GM23338 (cell line): ENCODE measurements around the gene DOP1B. TPM values are rescaled to one million over a fixed set of nuclear protein-coding genes. Genes with fewer than 3 reads are reported as not detected.

Source experiments
- ATAC-seq: fragments of 200-7000 bp; cut with Tn5 transposase; 3 replicates; pipeline ENCODE4 v1.9.1; 2020
- DNase-seq: peaks from one replicate; pipeline ENCODE4 v3.0.0-alpha.2; 2015; ENCODE audit warnings: low spot score
- H2AFZ ChIP-seq: fragments of 200-600 bp; sonication (generic); 2 replicates; pipeline ENCODE4 v1.8.0; 2016; ENCODE audit warnings: antibody characterized with exemption, mild to moderate bottlenecking, moderate library complexity
- H3F3A ChIP-seq: fragments of 200-600 bp; sonication (generic); replicated peaks from 2 replicates; pipeline ENCODE4 v1.8.0; 2017; ENCODE audit warnings: antibody characterized with exemption, mixed run types, low read depth
- H3K27ac ChIP-seq: fragments of 200-600 bp; sonication (generic); 2 replicates; pipeline ENCODE4 v1.6.1; 2016; ENCODE audit warnings: low read depth
- H3K27me3 ChIP-seq: fragments of 200-600 bp; sonication (generic); 2 replicates; pipeline ENCODE4 v1.8.0; 2016; ENCODE audit warnings: mild to moderate bottlenecking, mixed run types, moderate library complexity; ENCODE audit not compliant: insufficient read depth
- H3K36me3 ChIP-seq: fragments of 200-600 bp; sonication (generic); 2 replicates; pipeline ENCODE4 v1.8.0; 2016; ENCODE audit warnings: mild to moderate bottlenecking; ENCODE audit not compliant: insufficient read depth
- H3K4me1 ChIP-seq: fragments of 200-600 bp; sonication (generic); 2 replicates; pipeline ENCODE4 v1.8.0; 2016; ENCODE audit warnings: mild to moderate bottlenecking, moderate library complexity; ENCODE audit not compliant: insufficient read depth
- H3K4me2 ChIP-seq: fragments of 200-600 bp; sonication (generic); 2 replicates; pipeline ENCODE4 v1.7.1; 2017; ENCODE audit warnings: mixed run types
- H3K4me3 ChIP-seq: fragments of 200-600 bp; sonication (generic); 2 replicates; pipeline ENCODE4 v1.6.1; 2016; ENCODE audit warnings: mixed run types
- H3K79me2 ChIP-seq: fragments of 200-600 bp; sonication (generic); replicated peaks from 2 replicates; pipeline ENCODE4 v1.8.0; 2017; ENCODE audit warnings: mild to moderate bottlenecking; ENCODE audit not compliant: insufficient read depth
- H3K9me2 ChIP-seq: fragments of 200-600 bp; sonication (generic); 2 replicates; pipeline ENCODE4 v1.8.0; 2017; ENCODE audit not compliant: insufficient read depth
- H4K20me1 ChIP-seq: fragments of 200-600 bp; sonication (generic); replicated peaks from 2 replicates; pipeline ENCODE4 v1.8.0; 2017; ENCODE audit warnings: mild to moderate bottlenecking; ENCODE audit not compliant: insufficient read depth
- H3K27ac Mint-ChIP-seq: 2 replicates; pipeline ENCODE4 v1.8.0; 2020; ENCODE audit warnings: inconsistent platforms, mild to moderate bottlenecking, moderate library complexity, mixed read lengths
- H3K27me3 Mint-ChIP-seq: 3 replicates; pipeline ENCODE4 v1.8.0; 2022; ENCODE audit warnings: low read depth, mild to moderate bottlenecking, moderate library complexity, mixed read lengths, inconsistent platforms; ENCODE audit not compliant: insufficient read depth, poor library complexity
- H3K36me3 Mint-ChIP-seq: 3 replicates; pipeline ENCODE4 v1.8.0; 2021; ENCODE audit warnings: low read depth, mild to moderate bottlenecking, inconsistent platforms, moderate library complexity, mixed read lengths
- H3K4me1 Mint-ChIP-seq: 3 replicates; pipeline ENCODE4 v1.8.0; 2020; ENCODE audit warnings: mild to moderate bottlenecking, inconsistent platforms, mixed read lengths
- H3K4me3 Mint-ChIP-seq: 3 replicates; pipeline ENCODE4 v1.8.0; 2021; ENCODE audit warnings: moderate library complexity, mild to moderate bottlenecking, inconsistent platforms, mixed read lengths
- H3K9me3 Mint-ChIP-seq: 3 replicates; pipeline ENCODE4 v1.8.0; 2020; ENCODE audit warnings: moderate library complexity, mild to moderate bottlenecking, inconsistent platforms, mixed read lengths
- CREB1 ChIP-seq: fragments of 250-450 bp; sonication (Bioruptor Pico); IDR thresholded peaks from 2 replicates; pipeline ENCODE4 v1.5.0; 2020; ENCODE audit warnings: low read depth, mild to moderate bottlenecking, moderate library complexity
- EZH2 ChIP-seq: fragments of 200-600 bp; sonication (generic); IDR thresholded peaks from one replicate; pipeline ENCODE4 v1.8.0; 2017; ENCODE audit warnings: antibody characterized with exemption, mild to moderate bottlenecking, low read depth; ENCODE audit not compliant: unreplicated experiment
- EZH2phosphoT487 ChIP-seq: fragments of 200-600 bp; sonication (generic); IDR thresholded peaks from one replicate; pipeline ENCODE4 v1.8.1; 2018; ENCODE audit warnings: antibody characterized with exemption; ENCODE audit not compliant: unreplicated experiment
- NANOG ChIP-seq: IDR thresholded peaks from 2 replicates; pipeline ENCODE4 v1.6.1; 2016; ENCODE audit warnings: antibody characterized with exemption, borderline replicate concordance
- POLR2AphosphoS5 ChIP-seq: IDR thresholded peaks from 2 replicates; pipeline ENCODE4 v1.6.1; 2016; ENCODE audit warnings: antibody characterized with exemption, low read depth
- STAT1 ChIP-seq: IDR thresholded peaks from one replicate; pipeline ENCODE4 v1.6.1; 2016; ENCODE audit warnings: antibody characterized with exemption; ENCODE audit not compliant: unreplicated experiment
- ZNF331 ChIP-seq: fragments of 250-450 bp; sonication (Bioruptor Pico); IDR thresholded peaks from 2 replicates; pipeline ENCODE4 v1.5.0; 2020; ENCODE audit warnings: low read depth, mild to moderate bottlenecking, moderate library complexity
- polyA plus RNA-seq: library from polyadenylated mRNA; unstranded; fragments of >200 nt; fragmentation: Nextera tagmentation; extraction: Ambion mirVana; gene quantifications from 2 replicates; pipeline ENCODE4 v1.2.1, GENCODE V29; 2016
- total RNA-seq: library from RNA; depleted of rRNA; stranded (reverse); fragments of >200 nt; shearing (Covaris generic); gene quantifications from 2 replicates; pipeline ENCODE4 v1.2.3, GENCODE V29; 2014
- TF ChIP-seq, protein P1 (sequence below): IDR thresholded peaks from 2 replicates; pipeline ENCODE4 v1.6.1; 2016; ENCODE audit warnings: antibody characterized with exemption

The DOP1B gene
- total and polyA plus RNA-seq, 2 experiments from 2014 or later = 4.9 to 18.0 TPM

GRCh38 chr21:36115138-36115730 is 41.4 kb upstream of the DOP1B start:
- TF ChIP-seq CREB1 (no peak), NANOG (no peak), POLR2AphosphoS5 (no peak; the same call in 1 of the 2 replicates)
- no peaks in the 10 kb centered on the region for H3K27me3 ChIP-seq
- H3K27me3 Mint-ChIP-seq = peaks cover 13% of the 10 kb centered on the region
- H2AFZ ChIP-seq = no peak overlapping the region
- H3K36me3 ChIP-seq = peaks cover 12% of the 10 kb centered on the region
- no peak overlapping the region for H3K27ac Mint-ChIP-seq
- no peak overlapping the region for H3K4me3 Mint-ChIP-seq
- H3K4me1 Mint-ChIP-seq = peaks cover 27% of the 10 kb centered on the region
- H3K4me1 ChIP-seq = peaks cover 17% of the 10 kb centered on the region
- no peak overlapping the region for H3K4me3 ChIP-seq
- H3K36me3 Mint-ChIP-seq = peaks cover 28% of the 10 kb centered on the region
- 0 out of 2 replicates have a peak overlapping the region, but pooled peaks have one; percentile 35 for H3K27ac ChIP-seq
- DNase-seq = no peak
- H3K79me2 ChIP-seq = 0 out of 2 replicates have a peak, but pooled peaks cover 3% of the 10 kb centered on the region
- H4K20me1 ChIP-seq = no peaks in the 10 kb centered on the region
- no peak overlapping the region for H3K4me2 ChIP-seq
- H3K9me2 ChIP-seq = no peaks in the 10 kb centered on the region
- peaks cover 12% of the 10 kb centered on the region for H3K9me3 Mint-ChIP-seq
- no peak for ATAC-seq
- peaks cover 28% of the 10 kb centered on the region; the same call in 1 of the 2 replicates for H3F3A ChIP-seq

DNA sequence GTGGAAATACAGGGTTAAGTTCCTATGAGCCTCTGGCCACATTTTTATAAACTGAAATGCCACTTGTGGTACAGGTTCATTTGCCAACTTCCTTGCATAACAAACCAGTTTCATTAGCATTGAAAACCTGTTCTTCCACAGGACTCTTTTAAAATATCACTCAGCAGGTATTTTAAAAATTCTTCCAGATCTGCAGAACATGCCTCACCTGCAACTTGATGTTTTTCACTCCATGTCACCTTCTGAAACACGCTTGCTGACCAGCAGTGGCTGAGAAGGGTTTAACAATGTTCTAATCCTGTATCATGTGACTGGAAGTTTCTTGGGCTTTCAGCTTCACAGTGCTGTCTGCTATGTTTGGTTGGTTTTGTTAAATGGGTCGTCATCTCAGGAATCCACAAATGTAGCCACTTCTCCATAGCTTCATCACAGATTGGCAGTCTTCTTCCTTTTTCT is 39.3 kb upstream of the DOP1B start:
- Histone ChIP-seq H3K9me2 (no peaks in the 10 kb centered on the region), H3K36me3 (no peaks in the 10 kb centered on the region), H2AFZ (no peak overlapping the region), H3K4me3 (no peak overlapping the region), H3K27me3 (no peaks in the 10 kb centered on the region), H4K20me1 (no peaks in the 10 kb centered on the region), H3F3A (peaks cover 17% of the 10 kb centered on the region; the same call in 1 of the 2 replicates), H3K4me2 (no peak overlapping the region), H3K4me1 (peaks cover 4% of the 10 kb centered on the region; the same call in 1 of the 2 replicates), H3K79me2 (no peaks in the 10 kb centered on the region), H3K27ac (no peak overlapping the region)
- peaks cover 11% of the 10 kb centered on the region for H3K27me3 Mint-ChIP-seq
- peaks cover 14% of the 10 kb centered on the region for H3K4me1 Mint-ChIP-seq
- no peak for DNase-seq
- no peak overlapping the region for H3K4me3 Mint-ChIP-seq
- TF ChIP-seq EZH2phosphoT487 = no peak
- TF ChIP-seq ZNF331 (CRISPR knock-in tag) = no peak
- no peak for TF ChIP-seq STAT1
- TF ChIP-seq, protein P1, sequence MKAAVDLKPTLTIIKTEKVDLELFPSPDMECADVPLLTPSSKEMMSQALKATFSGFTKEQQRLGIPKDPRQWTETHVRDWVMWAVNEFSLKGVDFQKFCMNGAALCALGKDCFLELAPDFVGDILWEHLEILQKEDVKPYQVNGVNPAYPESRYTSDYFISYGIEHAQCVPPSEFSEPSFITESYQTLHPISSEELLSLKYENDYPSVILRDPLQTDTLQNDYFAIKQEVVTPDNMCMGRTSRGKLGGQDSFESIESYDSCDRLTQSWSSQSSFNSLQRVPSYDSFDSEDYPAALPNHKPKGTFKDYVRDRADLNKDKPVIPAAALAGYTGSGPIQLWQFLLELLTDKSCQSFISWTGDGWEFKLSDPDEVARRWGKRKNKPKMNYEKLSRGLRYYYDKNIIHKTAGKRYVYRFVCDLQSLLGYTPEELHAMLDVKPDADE = no peak
- H3K27ac Mint-ChIP-seq = no peak overlapping the region
- peaks cover 9% of the 10 kb centered on the region for H3K9me3 Mint-ChIP-seq
- no peak for ATAC-seq
- H3K36me3 Mint-ChIP-seq = peaks cover 16% of the 10 kb centered on the region; the same call in 2 of the 3 replicates

DNA sequence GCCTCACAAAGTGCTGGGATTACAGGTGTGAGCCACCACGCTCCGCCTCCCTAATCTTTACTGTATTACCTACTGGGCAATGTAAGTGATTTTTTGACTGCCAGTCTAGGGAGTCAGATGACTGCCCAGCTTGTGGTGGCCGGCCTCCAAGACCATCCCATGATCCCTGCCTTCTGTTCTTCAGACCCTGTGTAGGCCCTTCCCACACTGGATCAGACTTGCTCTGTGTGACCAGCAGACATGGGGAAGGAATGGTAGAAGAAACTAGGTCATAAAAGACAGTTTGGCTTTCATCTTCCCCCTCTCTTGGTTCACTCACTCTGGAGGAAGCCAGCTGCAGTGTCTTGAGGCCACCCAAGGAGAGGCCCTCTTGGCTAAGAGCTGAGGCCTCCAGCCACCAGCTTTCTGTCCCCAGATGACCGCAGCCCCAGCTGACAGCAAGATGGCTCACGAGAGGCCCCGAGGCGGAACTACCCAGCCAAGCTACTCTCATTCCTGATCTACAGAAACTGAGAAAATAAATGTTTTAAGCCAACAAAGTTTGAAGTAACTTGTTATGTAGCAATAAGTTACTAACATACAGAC is 36.2 kb upstream of the DOP1B start:
- H3K36me3 Mint-ChIP-seq = peaks cover 13% of the 10 kb centered on the region; the same call in 2 of the 3 replicates
- no peaks in the 10 kb centered on the region for H3F3A ChIP-seq
- TF ChIP-seq CREB1 (no peak), EZH2 (no peak), POLR2AphosphoS5 (no peak)
- TF ChIP-seq, protein P1 = no peak
- H3K4me1 ChIP-seq = peaks cover 4% of the 10 kb centered on the region; the same call in 1 of the 2 replicates
- no peak overlapping the region for H2AFZ ChIP-seq
- H3K27ac ChIP-seq = no peak overlapping the region
- H3K9me2 ChIP-seq = no peaks in the 10 kb centered on the region
- peaks cover 4% of the 10 kb centered on the region; the same call in 2 of the 3 replicates for H3K4me1 Mint-ChIP-seq
- H3K79me2 ChIP-seq = no peaks in the 10 kb centered on the region
- no peaks in the 10 kb centered on the region for H3K27me3 ChIP-seq
- no peak for DNase-seq
- H3K4me2 ChIP-seq = no peak overlapping the region
- peaks cover 9% of the 10 kb centered on the region for H3K9me3 Mint-ChIP-seq
- H3K4me3 ChIP-seq = no peak overlapping the region
- no peaks in the 10 kb centered on the region for H4K20me1 ChIP-seq
- H3K27ac Mint-ChIP-seq = peak overlapping the region; percentile 75
- H3K27me3 Mint-ChIP-seq = peaks cover 12% of the 10 kb centered on the region
- no peaks in the 10 kb centered on the region for H3K36me3 ChIP-seq
- ATAC-seq = no peak
- H3K4me3 Mint-ChIP-seq = no peak overlapping the region
